NT2/D1 (cell line): Measurements from ENCODE around the gene RETN.

Experiments
- SUZ12 ChIP-seq: IDR thresholded peaks from 2 replicates; pipeline ENCODE4 v1.6.1; 2011; ENCODE audit not compliant: insufficient read length, insufficient read depth; ENCODE audit errors: extremely low read depth
- YY1 ChIP-seq: IDR thresholded peaks from 2 replicates; pipeline ENCODE4 v1.6.1; 2011; ENCODE audit not compliant: insufficient read length, insufficient read depth
- ZNF274 ChIP-seq: IDR thresholded peaks from 2 replicates; pipeline ENCODE4 v1.6.1; 2011; ENCODE audit warnings: mild to moderate bottlenecking, low read depth, low read length

DNA sequence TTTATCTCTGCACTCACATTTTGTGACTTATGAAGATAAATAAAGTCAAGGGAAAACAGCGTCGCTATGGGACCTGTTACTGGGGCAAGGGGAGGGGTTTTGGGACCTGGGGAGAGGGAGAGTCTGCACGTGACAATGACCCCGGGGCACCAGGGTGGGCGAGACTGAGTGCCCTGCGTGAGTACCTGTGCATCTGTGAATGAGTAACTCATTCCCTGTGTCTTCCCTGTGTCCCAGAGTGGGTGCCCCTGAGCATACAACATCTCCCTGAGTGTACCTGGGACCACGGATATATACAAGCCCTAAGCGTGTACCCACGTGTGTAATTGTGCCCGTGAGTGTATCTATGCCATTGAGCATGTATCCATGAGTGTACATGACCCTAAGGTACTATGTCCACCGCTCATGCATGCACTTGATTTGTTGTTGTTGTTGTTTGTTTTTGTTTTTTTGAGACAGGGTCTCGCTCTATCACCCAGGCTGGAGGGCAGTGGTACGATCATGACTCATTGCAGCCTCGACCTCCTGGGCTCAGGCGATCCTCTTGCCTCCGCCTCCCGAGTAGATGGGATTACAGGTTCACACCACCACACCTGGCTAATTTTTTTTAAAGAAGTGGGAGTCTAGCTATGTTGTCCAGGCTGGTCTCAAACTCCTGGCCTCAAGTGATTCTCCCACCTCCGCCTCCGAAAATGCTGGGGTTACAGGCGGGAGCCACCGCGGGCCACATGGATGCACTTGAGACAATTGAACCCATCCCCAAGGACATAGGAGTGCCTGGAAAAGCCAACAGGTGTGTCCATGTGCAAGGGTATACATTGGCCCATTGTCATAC is 11.1 kb downstream of the RETN start:
- no peak for TF ChIP-seq YY1
- no peak for TF ChIP-seq SUZ12
- no peak for TF ChIP-seq ZNF274
